WTC11 (cell line): ENCODE data around the gene KCTD20.

Source experiments
- ATF3 ChIP-seq: sonication (generic); formaldehyde crosslinking; conservative IDR thresholded peaks from 2 replicates; pipeline ENCODE4 v1.8.1; 2022; ENCODE audit warnings: mild to moderate bottlenecking, missing genetic modification reagents
- CBFB ChIP-seq: sonication (generic); formaldehyde crosslinking; IDR thresholded peaks from 2 replicates; pipeline ENCODE4 v1.8.1; 2022; ENCODE audit warnings: mild to moderate bottlenecking, low read depth, missing genetic modification reagents
- CREB1 ChIP-seq: sonication (generic); formaldehyde crosslinking; IDR thresholded peaks from 2 replicates; pipeline ENCODE4 v1.8.0; 2023; ENCODE audit warnings: mild to moderate bottlenecking, missing genetic modification reagents
- CTCF ChIP-seq: fragments of 200-600 bp; IDR thresholded peaks from 2 replicates; pipeline ENCODE4 v1.8.0; 2022; ENCODE audit warnings: antibody characterized with exemption
- E2F5 ChIP-seq: sonication (generic); formaldehyde crosslinking; IDR thresholded peaks from 2 replicates; pipeline ENCODE4 v1.8.1; 2022; ENCODE audit warnings: mild to moderate bottlenecking, moderate library complexity, missing genetic modification reagents
- FOXP1 ChIP-seq: sonication (generic); formaldehyde crosslinking; IDR thresholded peaks from 2 replicates; pipeline ENCODE4 v1.8.0; 2022; ENCODE audit warnings: missing genetic modification reagents, mild to moderate bottlenecking, moderate library complexity, borderline replicate concordance
- GRHL2 ChIP-seq: fragments of 250-450 bp; sonication (Bioruptor Pico); IDR thresholded peaks from 2 replicates; pipeline ENCODE4 v1.8.0; 2022; ENCODE audit warnings: mild to moderate bottlenecking, moderate library complexity; ENCODE audit not compliant: insufficient replicate concordance, severe bottlenecking
- NR3C1 ChIP-seq: sonication (generic); formaldehyde crosslinking; conservative IDR thresholded peaks from 2 replicates; pipeline ENCODE4 v1.8.1; 2023; ENCODE audit warnings: low read depth, mild to moderate bottlenecking, missing genetic modification reagents
- RELA ChIP-seq: sonication (generic); formaldehyde crosslinking; IDR thresholded peaks from 2 replicates; pipeline ENCODE4 v1.8.1; 2022; ENCODE audit warnings: missing genetic modification reagents, mild to moderate bottlenecking, borderline replicate concordance
- SP1 ChIP-seq: sonication (generic); formaldehyde crosslinking; conservative IDR thresholded peaks from 2 replicates; pipeline ENCODE4 v1.8.1; 2022; ENCODE audit warnings: missing genetic modification reagents
- USF2 ChIP-seq: sonication (generic); formaldehyde crosslinking; IDR thresholded peaks from 2 replicates; pipeline ENCODE4 v1.8.1; 2023; ENCODE audit warnings: mild to moderate bottlenecking, missing genetic modification reagents, moderate library complexity
- ZBTB21 ChIP-seq: sonication (generic); formaldehyde crosslinking; IDR thresholded peaks from 2 replicates; pipeline ENCODE4 v1.8.1; 2023; ENCODE audit warnings: mild to moderate bottlenecking, missing genetic modification reagents, borderline replicate concordance
- ZNF121 ChIP-seq: sonication (generic); formaldehyde crosslinking; IDR thresholded peaks from 2 replicates; pipeline ENCODE4 v1.8.0; 2023; ENCODE audit warnings: missing genetic modification reagents
- ZNF423 ChIP-seq: fragments of 250-450 bp; sonication (Bioruptor Pico); IDR thresholded peaks from 2 replicates; pipeline ENCODE4 v2.1.2; 2022; ENCODE audit warnings: mild to moderate bottlenecking, moderate library complexity

GRCh38 chr6:36461646-36462045, 18.8 kb downstream of the KCTD20 start:
- TF ChIP-seq CTCF: no peak
- TF ChIP-seq ATF3 (CRISPR knock-in tag): no peak
- TF ChIP-seq FOXP1: no peak
- no peak for TF ChIP-seq SP1 (CRISPR knock-in tag)
- TF ChIP-seq CREB1 (CRISPR knock-in tag): no peak
- TF ChIP-seq NR3C1 (CRISPR knock-in tag): no peak
- TF ChIP-seq ZBTB21 (CRISPR knock-in tag): no peak
- no peak for TF ChIP-seq RELA (CRISPR knock-in tag)
- TF ChIP-seq E2F5: no peak
- no peak for TF ChIP-seq CBFB (CRISPR knock-in tag)
- no peak for TF ChIP-seq ZNF423 (CRISPR knock-in tag)
- TF ChIP-seq ZNF121: no peak
- no peak for TF ChIP-seq GRHL2 (CRISPR knock-in tag)
- TF ChIP-seq USF2: no peak
